HL-60 (cell line): ENCODE data around the gene ZBTB25.

Source experiments
- DNase-seq, 2 experiments: peaks; one replicate each; pipeline ENCODE4 v3.0.0-alpha.2; 2010 to 2020; ENCODE audit warnings: low read depth in 1 of 2, low spot score in 1 of 2
- H3K27ac ChIP-seq: fragments of 250-450 bp; sonication (Bioruptor Pico); replicated peaks from 2 replicates; pipeline ENCODE4 v1.5.1; 2020; ENCODE audit warnings: mild to moderate bottlenecking, moderate library complexity
- H3K27me3 ChIP-seq: fragments of 250-450 bp; sonication (Bioruptor Pico); 2 replicates; pipeline ENCODE4 v1.5.1; 2021; ENCODE audit warnings: mild to moderate bottlenecking, moderate library complexity; ENCODE audit not compliant: insufficient read depth, poor library complexity, severe bottlenecking
- H3K4me3 ChIP-seq: replicated peaks from 2 replicates; pipeline ENCODE4 v1.5.1; 2011; ENCODE audit warnings: mild to moderate bottlenecking, control low read depth, low read length; ENCODE audit not compliant: insufficient read depth
- GABPA ChIP-seq: IDR thresholded peaks from 2 replicates; pipeline ENCODE4 v1.6.1; 2012; ENCODE audit warnings: low read depth
- POLR2AphosphoS5 ChIP-seq: IDR thresholded peaks from 2 replicates; pipeline ENCODE4 v1.6.1; 2012; ENCODE audit warnings: low read depth
- SPI1 ChIP-seq: IDR thresholded peaks from 2 replicates; pipeline ENCODE4 v1.6.1; 2012; ENCODE audit warnings: low read depth, mild to moderate bottlenecking, borderline replicate concordance
- TF ChIP-seq, protein P1 (sequence below): IDR thresholded peaks from 2 replicates; pipeline ENCODE4 v1.6.1; 2012; ENCODE audit warnings: low read depth; ENCODE audit not compliant: insufficient replicate concordance
- TF ChIP-seq, protein P2 (sequence below): IDR thresholded peaks from one replicate; pipeline ENCODE4 v1.5.1; 2011; ENCODE audit warnings: low read length, control low read depth, inconsistent platforms; ENCODE audit not compliant: insufficient read depth

Gene ZBTB25

DNA sequence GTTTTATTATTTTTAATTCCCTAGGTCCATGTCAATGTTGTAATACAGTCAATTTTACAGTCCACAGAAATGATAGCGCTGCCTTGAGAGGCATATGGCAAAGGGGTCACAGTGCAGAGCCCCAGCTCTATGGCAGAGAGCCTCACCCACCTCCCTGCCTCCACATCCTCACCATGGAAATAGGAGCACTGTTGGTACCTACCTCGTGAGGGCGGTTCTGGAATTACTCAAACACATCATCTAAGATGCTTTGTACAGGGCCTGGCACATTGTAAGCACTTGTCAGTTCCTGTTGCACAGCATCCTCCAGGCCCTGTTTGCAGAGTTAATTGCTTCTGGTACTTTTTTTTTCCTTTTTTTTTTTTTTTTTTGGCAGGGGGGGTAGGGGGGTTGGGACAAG, 42.4 kb downstream of the ZBTB25 start:
- Histone ChIP-seq H3K27ac (no peak overlapping the region), H3K4me3 (no peak overlapping the region), H3K27me3 (no peaks in the 10 kb centered on the region)
- DNase-seq = no peak
- TF ChIP-seq GABPA (no peak), SPI1 (no peak), POLR2AphosphoS5 (no peak)
- TF ChIP-seq, protein P1, sequence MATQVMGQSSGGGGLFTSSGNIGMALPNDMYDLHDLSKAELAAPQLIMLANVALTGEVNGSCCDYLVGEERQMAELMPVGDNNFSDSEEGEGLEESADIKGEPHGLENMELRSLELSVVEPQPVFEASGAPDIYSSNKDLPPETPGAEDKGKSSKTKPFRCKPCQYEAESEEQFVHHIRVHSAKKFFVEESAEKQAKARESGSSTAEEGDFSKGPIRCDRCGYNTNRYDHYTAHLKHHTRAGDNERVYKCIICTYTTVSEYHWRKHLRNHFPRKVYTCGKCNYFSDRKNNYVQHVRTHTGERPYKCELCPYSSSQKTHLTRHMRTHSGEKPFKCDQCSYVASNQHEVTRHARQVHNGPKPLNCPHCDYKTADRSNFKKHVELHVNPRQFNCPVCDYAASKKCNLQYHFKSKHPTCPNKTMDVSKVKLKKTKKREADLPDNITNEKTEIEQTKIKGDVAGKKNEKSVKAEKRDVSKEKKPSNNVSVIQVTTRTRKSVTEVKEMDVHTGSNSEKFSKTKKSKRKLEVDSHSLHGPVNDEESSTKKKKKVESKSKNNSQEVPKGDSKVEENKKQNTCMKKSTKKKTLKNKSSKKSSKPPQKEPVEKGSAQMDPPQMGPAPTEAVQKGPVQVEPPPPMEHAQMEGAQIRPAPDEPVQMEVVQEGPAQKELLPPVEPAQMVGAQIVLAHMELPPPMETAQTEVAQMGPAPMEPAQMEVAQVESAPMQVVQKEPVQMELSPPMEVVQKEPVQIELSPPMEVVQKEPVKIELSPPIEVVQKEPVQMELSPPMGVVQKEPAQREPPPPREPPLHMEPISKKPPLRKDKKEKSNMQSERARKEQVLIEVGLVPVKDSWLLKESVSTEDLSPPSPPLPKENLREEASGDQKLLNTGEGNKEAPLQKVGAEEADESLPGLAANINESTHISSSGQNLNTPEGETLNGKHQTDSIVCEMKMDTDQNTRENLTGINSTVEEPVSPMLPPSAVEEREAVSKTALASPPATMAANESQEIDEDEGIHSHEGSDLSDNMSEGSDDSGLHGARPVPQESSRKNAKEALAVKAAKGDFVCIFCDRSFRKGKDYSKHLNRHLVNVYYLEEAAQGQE = no peak
- TF ChIP-seq, protein P2, sequence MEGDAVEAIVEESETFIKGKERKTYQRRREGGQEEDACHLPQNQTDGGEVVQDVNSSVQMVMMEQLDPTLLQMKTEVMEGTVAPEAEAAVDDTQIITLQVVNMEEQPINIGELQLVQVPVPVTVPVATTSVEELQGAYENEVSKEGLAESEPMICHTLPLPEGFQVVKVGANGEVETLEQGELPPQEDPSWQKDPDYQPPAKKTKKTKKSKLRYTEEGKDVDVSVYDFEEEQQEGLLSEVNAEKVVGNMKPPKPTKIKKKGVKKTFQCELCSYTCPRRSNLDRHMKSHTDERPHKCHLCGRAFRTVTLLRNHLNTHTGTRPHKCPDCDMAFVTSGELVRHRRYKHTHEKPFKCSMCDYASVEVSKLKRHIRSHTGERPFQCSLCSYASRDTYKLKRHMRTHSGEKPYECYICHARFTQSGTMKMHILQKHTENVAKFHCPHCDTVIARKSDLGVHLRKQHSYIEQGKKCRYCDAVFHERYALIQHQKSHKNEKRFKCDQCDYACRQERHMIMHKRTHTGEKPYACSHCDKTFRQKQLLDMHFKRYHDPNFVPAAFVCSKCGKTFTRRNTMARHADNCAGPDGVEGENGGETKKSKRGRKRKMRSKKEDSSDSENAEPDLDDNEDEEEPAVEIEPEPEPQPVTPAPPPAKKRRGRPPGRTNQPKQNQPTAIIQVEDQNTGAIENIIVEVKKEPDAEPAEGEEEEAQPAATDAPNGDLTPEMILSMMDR = no peak

DNA sequence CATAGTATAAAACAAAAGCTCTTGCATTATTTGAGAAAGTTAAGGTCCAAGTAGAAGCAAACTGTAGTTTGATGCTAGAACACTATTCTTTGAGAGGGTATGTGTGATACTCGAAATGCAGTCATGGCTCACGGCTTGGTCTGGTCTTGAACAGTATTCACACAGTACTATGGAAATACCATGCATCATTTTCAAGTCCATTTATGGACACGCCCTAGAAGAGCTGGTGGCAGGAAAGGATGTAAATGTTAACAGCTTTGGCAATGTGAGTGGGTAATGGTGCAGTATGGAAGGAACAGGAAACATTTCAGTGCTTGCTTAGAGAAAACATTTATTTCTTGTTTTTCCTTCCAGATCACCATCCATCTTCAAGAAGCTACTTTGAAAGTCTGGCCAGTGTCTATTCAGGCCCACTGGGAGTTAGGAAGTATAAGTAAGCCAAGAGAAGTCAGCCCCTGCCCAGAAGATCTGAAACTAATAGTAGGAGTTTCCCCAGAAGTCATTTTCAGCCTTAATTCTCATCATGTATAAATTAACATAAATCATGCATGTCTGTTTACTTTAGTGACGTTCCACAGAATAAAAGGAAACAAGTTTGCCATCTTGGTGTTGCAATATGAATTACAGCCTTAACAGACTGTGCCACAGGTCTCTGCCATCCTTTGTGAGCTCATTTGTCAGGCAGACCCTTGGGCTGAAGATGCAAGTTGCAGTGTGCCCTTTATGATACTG, 44.1 kb downstream of the ZBTB25 start:
- no peak for TF ChIP-seq POLR2AphosphoS5
- no peak for TF ChIP-seq SPI1
- TF ChIP-seq, protein P2 = no peak
- TF ChIP-seq, protein P1 = no peak
- TF ChIP-seq GABPA = no peak
- Histone ChIP-seq H3K27ac (no peak overlapping the region), H3K4me3 (no peak overlapping the region), H3K27me3 (no peaks in the 10 kb centered on the region)
- no peak for DNase-seq

DNA sequence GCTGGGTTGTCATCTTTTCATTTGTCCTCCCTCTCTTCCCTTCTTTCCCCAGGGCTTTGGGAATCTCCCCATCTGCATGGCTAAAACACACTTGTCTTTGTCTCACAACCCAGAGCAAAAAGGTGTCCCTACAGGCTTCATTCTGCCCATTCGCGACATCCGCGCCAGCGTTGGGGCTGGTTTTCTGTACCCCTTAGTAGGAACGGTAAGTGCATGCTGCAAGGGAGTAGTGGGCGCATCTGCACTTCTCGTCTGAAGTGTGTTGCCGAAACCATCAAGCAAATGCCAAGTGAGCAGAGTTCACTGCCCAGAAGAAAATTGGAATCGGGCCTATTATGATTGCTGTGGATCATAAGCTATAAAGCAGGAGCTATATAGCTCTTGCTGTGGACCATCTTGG, 49.0 kb downstream of the ZBTB25 start:
- no peak overlapping the region for H3K4me3 ChIP-seq
- TF ChIP-seq, protein P2 = no peak
- TF ChIP-seq POLR2AphosphoS5 = no peak
- no peak for TF ChIP-seq GABPA
- TF ChIP-seq SPI1 = no peak
- TF ChIP-seq, protein P1 = no peak
- DNase-seq = no peak
- H3K27ac ChIP-seq = no peak overlapping the region
- H3K27me3 ChIP-seq = no peaks in the 10 kb centered on the region
